Measurements from ENCODE around the gene DPM2. TPM values are rescaled to one million over a fixed set of nuclear protein-coding genes. Genes with fewer than 3 reads are reported as not detected.
A peak's percentile ranks its signal among the peaks of the same experiment; 100 is the strongest.

Gene DPM2
- total RNA-seq, 1 donor from 2014 or later, result 34.0 TPM

- Mint-ChIP-seq H3K9me3 (ENCODE audit: low read depth) (no peaks in the 10 kb centered on the region), H3K4me3 (ENCODE audit: low read depth) (no peak overlapping the region), H3K4me1 (ENCODE audit: low read depth) (peaks cover 25% of the 10 kb centered on the region), H3K36me3 (ENCODE audit: insufficient read depth) (no peaks in the 10 kb centered on the region), H3K27ac (no peak overlapping the region), H3K27me3 (no peaks in the 10 kb centered on the region)
- TF ChIP-seq CTCF (IDR thresholded peaks at IDR 0.05; ENCODE audit: unreplicated experiment), result no peak
- DNase-seq (ENCODE audit: low spot score, unreplicated experiment), result no peak
These were observed 29.6 kb upstream of the DPM2 start for GRCh38 chr9:127967151-127967809.

- no peak for TF ChIP-seq CTCF (IDR thresholded peaks at IDR 0.05; ENCODE audit: unreplicated experiment)
- no peak overlapping the region for H3K4me3 Mint-ChIP-seq (ENCODE audit: low read depth)
- H3K9me3 Mint-ChIP-seq (ENCODE audit: low read depth), result no peaks in the 10 kb centered on the region
- H3K27ac Mint-ChIP-seq, result no peak overlapping the region
- no peak for DNase-seq (ENCODE audit: low spot score, unreplicated experiment)
- H3K36me3 Mint-ChIP-seq (ENCODE audit: insufficient read depth), result no peaks in the 10 kb centered on the region
- peaks cover 18% of the 10 kb centered on the region for H3K4me1 Mint-ChIP-seq (ENCODE audit: low read depth)
- no peaks in the 10 kb centered on the region for H3K27me3 Mint-ChIP-seq
These were observed 28.9 kb upstream of the DPM2 start for GRCh38 chr9:127966416-127967150.

- Mint-ChIP-seq H3K4me3 (ENCODE audit: low read depth) (no peak overlapping the region), H3K36me3 (ENCODE audit: insufficient read depth) (no peaks in the 10 kb centered on the region), H3K4me1 (ENCODE audit: low read depth) (peaks cover 17% of the 10 kb centered on the region), H3K9me3 (ENCODE audit: low read depth) (no peaks in the 10 kb centered on the region), H3K27ac (no peak overlapping the region), H3K27me3 (no peaks in the 10 kb centered on the region)
- DNase-seq (ENCODE audit: low spot score, unreplicated experiment), result no peak
- TF ChIP-seq CTCF (IDR thresholded peaks at IDR 0.05; ENCODE audit: unreplicated experiment), result no peak
These were observed 28.3 kb upstream of the DPM2 start for GRCh38 chr9:127965953-127966352.

- H3K4me3 Mint-ChIP-seq (ENCODE audit: low read depth), result no peak overlapping the region
- H3K4me1 Mint-ChIP-seq (ENCODE audit: low read depth), result peaks cover 17% of the 10 kb centered on the region
- peaks cover 2% of the 10 kb centered on the region for H3K36me3 Mint-ChIP-seq (ENCODE audit: insufficient read depth)
- DNase-seq (ENCODE audit: low spot score, unreplicated experiment), result no peak
- no peaks in the 10 kb centered on the region for H3K9me3 Mint-ChIP-seq (ENCODE audit: low read depth)
- H3K27me3 Mint-ChIP-seq, result no peaks in the 10 kb centered on the region
- no peak for TF ChIP-seq CTCF (IDR thresholded peaks at IDR 0.05; ENCODE audit: unreplicated experiment)
- peak overlapping the region; percentile 84 for H3K27ac Mint-ChIP-seq
These were observed 25.9 kb upstream of the DPM2 start for GRCh38 chr9:127963359-127964064.

- no peak for DNase-seq (ENCODE audit: low spot score, unreplicated experiment)
- Mint-ChIP-seq H3K4me1 (ENCODE audit: low read depth) (peaks cover 17% of the 10 kb centered on the region), H3K4me3 (ENCODE audit: low read depth) (no peak overlapping the region), H3K27ac (peak overlapping the region; percentile 84), H3K9me3 (ENCODE audit: low read depth) (peaks cover under 1% of the 10 kb centered on the region), H3K27me3 (no peaks in the 10 kb centered on the region), H3K36me3 (ENCODE audit: insufficient read depth) (peaks cover 3% of the 10 kb centered on the region)
- no peak for TF ChIP-seq CTCF (IDR thresholded peaks at IDR 0.05; ENCODE audit: unreplicated experiment)
These were observed 25.3 kb upstream of the DPM2 start for GRCh38 chr9:127963041-127963358.

Measured in progenitor cell of endocrine pancreas (in vitro differentiated cells).